ENCODE measurements around the gene ACAA1. TPM values are rescaled to one million over a fixed set of nuclear protein-coding genes. Genes with fewer than 3 reads are reported as not detected.

The ACAA1 gene
- total RNA-seq, 1 experiment from 2014 or later, result 49.0 TPM

DNA sequence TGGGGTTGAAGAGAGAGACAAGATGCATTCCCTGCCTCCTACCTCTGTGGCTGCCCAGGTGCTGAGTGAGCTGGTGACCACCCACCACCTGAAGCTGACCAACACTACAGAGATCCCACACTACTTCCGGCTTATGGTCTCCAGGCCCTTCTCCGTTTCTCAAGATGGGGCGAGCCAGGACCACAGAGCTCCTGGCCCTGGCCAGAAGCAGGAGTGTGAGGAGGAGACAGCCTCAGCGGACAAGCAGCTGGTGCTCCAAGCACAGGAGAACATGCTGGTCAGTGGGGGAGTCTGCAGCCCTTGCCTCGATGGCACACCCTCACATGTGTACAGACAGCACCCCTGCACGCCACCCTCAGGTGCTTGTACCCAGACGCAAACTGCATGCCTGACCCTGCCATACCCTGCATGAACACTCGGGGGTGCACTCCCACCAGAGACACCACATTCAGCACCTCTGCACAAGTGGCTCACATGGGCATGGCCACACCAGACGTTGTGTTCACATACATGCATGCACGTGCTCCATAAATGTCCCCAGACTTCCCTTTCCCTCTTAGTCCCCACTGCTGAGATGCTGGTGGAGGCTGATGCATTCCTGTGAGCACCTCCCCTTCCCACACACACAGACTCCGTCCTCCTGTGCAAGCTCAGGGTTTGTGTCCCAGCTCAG is 19.0 kb downstream of the ACAA1 start:
- no peak overlapping the region for H2AFZ ChIP-seq (ENCODE audit: low read depth, low read length, poor library complexity, severe bottlenecking)
- ATAC-seq (peak; percentile 89), DNase-seq (ENCODE audit: low read depth, low spot score) (peak; percentile 40)
- POLR2A ChIA-PET, result interaction anchor here (0.7 kb wide), 1 partner anchor 116 kb away, joined by 4 read pairs; no protein-coding TSS in a partner anchor
- H3K4me3 ChIP-seq (replicated peaks in 1 of 2; ENCODE audit: low read depth in 1 of 2, low read length in 2 of 2), result no peak overlapping the region
- BruUV-seq (replicated peaks), result no TSS peak
- no peaks in the 10 kb centered on the region for H4K20me1 ChIP-seq (ENCODE audit: insufficient read depth)
- intact Hi-C loops (cut with micrococcal nuclease), result loop anchor here (1.0 to 10.0 kb wide), 6 partner anchors 129 to 724 kb away; partner anchors contain the start of gene XYLB
- no peaks in the 10 kb centered on the region for H3K27me3 ChIP-seq (ENCODE audit: insufficient read depth, low read length)
- no peak overlapping the region for H3K9ac ChIP-seq (ENCODE audit: low read length)
- no peaks in the 10 kb centered on the region for H3K9me2 ChIP-seq (ENCODE audit: insufficient read depth)
- RAD21 ChIA-PET (ENCODE audit: low non-redundant PET in 1 of 2, low total read pairs in 2 of 2, uncharacterized antibody in 2 of 2, unreplicated experiment in 2 of 2), result no interaction called here
- CTCF ChIA-PET, result interaction anchor here (0.6 to 2.5 kb wide), 7 partner anchors 9 to 529 kb away, joined by 3 to 7 read pairs (median 5); partner anchors contain the start of genes ACAA1 and SLC22A14
- H3K9me3 ChIP-seq (ENCODE audit: control insufficient read depth in 1 of 2, insufficient read depth in 1 of 2, low read depth in 1 of 2, low read length in 2 of 2), result no peaks in the 10 kb centered on the region
- H3K36me3 ChIP-seq (ENCODE audit: control insufficient read depth in 1 of 2, insufficient read depth in 2 of 2, low read length in 2 of 2), result peaks cover 0 to 4% of the 10 kb centered on the region in 2 experiments; a peak in 2 of 4 replicates
- H3K4me2 ChIP-seq (ENCODE audit: low read length), result no peak overlapping the region
- H3K4me1 ChIP-seq (ENCODE audit: control insufficient read depth in 1 of 2, insufficient read depth in 2 of 2, low read length in 2 of 2), result peaks cover 5 to 11% of the 10 kb centered on the region in 2 experiments; a peak in 3 of 4 replicates
- H3K79me2 ChIP-seq (ENCODE audit: insufficient read depth, low read length), result no peaks in the 10 kb centered on the region
- no peak overlapping the region for H3K27ac ChIP-seq (ENCODE audit: low read depth, low read length)
- TF ChIP-seq YY1 (IDR thresholded peaks at IDR 0.05; ENCODE audit: extremely low read depth, insufficient replicate concordance, low read depth, low read length) (no peak), EZH2 (IDR thresholded peaks at IDR 0.05) (no peak), JUND (IDR thresholded peaks at IDR 0.05) (no peak), RAD21 (IDR thresholded peaks at IDR 0.05; ENCODE audit: low read depth) (peak; percentile 94), CEBPB (IDR thresholded peaks at IDR 0.05; ENCODE audit: low read depth) (no peak), TCF7L2 (IDR thresholded peaks at IDR 0.05; ENCODE audit: borderline replicate concordance, extremely low read depth, insufficient read depth, insufficient read length) (no peak), ZFX (IDR thresholded peaks at IDR 0.05) (no peak), ZNF274 (IDR thresholded peaks at IDR 0.05; ENCODE audit: low read depth, low read length) (no peak), SIN3A (IDR thresholded peaks at IDR 0.05; ENCODE audit: low read depth) (no peak), EGR1 (IDR thresholded peaks at IDR 0.05; ENCODE audit: low read depth) (no peak), CBX3 (IDR thresholded peaks at IDR 0.05; ENCODE audit: low read depth) (no peak), POLR2AphosphoS5 (IDR thresholded peaks at IDR 0.05; ENCODE audit: low read depth, low read length) (peak; percentile 35; the same call in 1 of the 2 replicates), ELF1 (IDR thresholded peaks at IDR 0.05; ENCODE audit: borderline replicate concordance, low read depth) (no peak), SRF (IDR thresholded peaks at IDR 0.05; ENCODE audit: low read depth) (no peak), POLR2A (IDR thresholded peaks at IDR 0.05; ENCODE audit: borderline replicate concordance, extremely low read depth, insufficient read depth, insufficient read length) (no peak), FOSL1 (IDR thresholded peaks at IDR 0.05; ENCODE audit: low read depth) (no peak), SP1 (IDR thresholded peaks at IDR 0.05; ENCODE audit: low read depth) (no peak)
- TF ChIP-seq, protein P1, sequence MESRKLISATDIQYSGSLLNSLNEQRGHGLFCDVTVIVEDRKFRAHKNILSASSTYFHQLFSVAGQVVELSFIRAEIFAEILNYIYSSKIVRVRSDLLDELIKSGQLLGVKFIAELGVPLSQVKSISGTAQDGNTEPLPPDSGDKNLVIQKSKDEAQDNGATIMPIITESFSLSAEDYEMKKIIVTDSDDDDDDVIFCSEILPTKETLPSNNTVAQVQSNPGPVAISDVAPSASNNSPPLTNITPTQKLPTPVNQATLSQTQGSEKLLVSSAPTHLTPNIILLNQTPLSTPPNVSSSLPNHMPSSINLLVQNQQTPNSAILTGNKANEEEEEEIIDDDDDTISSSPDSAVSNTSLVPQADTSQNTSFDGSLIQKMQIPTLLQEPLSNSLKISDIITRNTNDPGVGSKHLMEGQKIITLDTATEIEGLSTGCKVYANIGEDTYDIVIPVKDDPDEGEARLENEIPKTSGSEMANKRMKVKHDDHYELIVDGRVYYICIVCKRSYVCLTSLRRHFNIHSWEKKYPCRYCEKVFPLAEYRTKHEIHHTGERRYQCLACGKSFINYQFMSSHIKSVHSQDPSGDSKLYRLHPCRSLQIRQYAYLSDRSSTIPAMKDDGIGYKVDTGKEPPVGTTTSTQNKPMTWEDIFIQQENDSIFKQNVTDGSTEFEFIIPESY (IDR thresholded peaks at IDR 0.05; ENCODE audit: extremely low read depth, insufficient replicate concordance, low read length), result no peak
- TF ChIP-seq, protein P2, sequence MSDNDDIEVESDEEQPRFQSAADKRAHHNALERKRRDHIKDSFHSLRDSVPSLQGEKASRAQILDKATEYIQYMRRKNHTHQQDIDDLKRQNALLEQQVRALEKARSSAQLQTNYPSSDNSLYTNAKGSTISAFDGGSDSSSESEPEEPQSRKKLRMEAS (IDR thresholded peaks at IDR 0.05), result peak; percentile 53
- TF ChIP-seq, protein P3, sequence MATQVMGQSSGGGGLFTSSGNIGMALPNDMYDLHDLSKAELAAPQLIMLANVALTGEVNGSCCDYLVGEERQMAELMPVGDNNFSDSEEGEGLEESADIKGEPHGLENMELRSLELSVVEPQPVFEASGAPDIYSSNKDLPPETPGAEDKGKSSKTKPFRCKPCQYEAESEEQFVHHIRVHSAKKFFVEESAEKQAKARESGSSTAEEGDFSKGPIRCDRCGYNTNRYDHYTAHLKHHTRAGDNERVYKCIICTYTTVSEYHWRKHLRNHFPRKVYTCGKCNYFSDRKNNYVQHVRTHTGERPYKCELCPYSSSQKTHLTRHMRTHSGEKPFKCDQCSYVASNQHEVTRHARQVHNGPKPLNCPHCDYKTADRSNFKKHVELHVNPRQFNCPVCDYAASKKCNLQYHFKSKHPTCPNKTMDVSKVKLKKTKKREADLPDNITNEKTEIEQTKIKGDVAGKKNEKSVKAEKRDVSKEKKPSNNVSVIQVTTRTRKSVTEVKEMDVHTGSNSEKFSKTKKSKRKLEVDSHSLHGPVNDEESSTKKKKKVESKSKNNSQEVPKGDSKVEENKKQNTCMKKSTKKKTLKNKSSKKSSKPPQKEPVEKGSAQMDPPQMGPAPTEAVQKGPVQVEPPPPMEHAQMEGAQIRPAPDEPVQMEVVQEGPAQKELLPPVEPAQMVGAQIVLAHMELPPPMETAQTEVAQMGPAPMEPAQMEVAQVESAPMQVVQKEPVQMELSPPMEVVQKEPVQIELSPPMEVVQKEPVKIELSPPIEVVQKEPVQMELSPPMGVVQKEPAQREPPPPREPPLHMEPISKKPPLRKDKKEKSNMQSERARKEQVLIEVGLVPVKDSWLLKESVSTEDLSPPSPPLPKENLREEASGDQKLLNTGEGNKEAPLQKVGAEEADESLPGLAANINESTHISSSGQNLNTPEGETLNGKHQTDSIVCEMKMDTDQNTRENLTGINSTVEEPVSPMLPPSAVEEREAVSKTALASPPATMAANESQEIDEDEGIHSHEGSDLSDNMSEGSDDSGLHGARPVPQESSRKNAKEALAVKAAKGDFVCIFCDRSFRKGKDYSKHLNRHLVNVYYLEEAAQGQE (IDR thresholded peaks at IDR 0.05; ENCODE audit: low read depth), result no peak
- TF ChIP-seq, protein P4, sequence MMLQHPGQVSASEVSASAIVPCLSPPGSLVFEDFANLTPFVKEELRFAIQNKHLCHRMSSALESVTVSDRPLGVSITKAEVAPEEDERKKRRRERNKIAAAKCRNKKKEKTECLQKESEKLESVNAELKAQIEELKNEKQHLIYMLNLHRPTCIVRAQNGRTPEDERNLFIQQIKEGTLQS (IDR thresholded peaks at IDR 0.05), result no peak
